H54 (cell line): ENCODE results near the gene CDC25B.

ENCODE experiments used
- DNase-seq: peaks from one replicate; pipeline ENCODE4 v3.0.0; 2011; ENCODE audit warnings: low spot score, mixed read lengths; ENCODE audit not compliant: insufficient read length
- FAIRE-seq: peaks from 3 replicates; lab custom pipeline; 2011; peaks lifted over from hg19 to GRCh38; lab: Jason Lieb, UNC
- POLR2A ChIP-seq: IDR thresholded peaks from 2 replicates; pipeline ENCODE4 v1.6.1; 2011; ENCODE audit warnings: low read depth, mild to moderate bottlenecking, low read length

Gene CDC25B

DNA sequence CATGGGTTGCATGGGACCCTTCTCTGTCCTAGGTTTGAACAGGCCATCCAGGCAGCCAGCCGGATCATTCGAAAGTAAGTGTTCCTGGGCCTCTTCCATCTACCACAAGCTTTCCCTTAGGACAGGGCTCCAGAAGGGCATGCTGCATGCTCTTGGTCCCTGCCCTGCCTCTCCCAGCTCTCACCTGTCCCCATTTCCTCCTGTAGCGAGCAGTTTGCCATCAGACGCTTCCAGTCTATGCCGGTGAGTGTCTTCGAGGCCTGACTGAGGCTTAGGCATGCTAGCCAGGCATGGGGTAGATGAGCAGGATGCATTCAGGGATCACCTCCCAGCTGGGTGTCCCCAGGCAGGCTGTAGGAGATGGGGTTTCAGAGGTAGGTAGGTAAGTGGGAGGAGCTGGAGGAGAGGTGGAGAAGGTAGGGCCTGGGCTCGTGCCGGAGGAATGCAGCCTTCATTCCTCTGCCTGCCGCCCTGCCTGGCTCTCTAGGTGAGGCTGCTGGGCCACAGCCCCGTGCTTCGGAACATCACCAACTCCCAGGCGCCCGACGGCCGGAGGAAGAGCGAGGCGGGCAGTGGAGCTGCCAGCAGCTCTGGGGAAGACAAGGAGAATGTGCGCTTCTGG, 4.3 kb downstream of the CDC25B start:
- FAIRE-seq = no peak
- TF ChIP-seq POLR2A = no peak
- DNase-seq = no peak

DNA sequence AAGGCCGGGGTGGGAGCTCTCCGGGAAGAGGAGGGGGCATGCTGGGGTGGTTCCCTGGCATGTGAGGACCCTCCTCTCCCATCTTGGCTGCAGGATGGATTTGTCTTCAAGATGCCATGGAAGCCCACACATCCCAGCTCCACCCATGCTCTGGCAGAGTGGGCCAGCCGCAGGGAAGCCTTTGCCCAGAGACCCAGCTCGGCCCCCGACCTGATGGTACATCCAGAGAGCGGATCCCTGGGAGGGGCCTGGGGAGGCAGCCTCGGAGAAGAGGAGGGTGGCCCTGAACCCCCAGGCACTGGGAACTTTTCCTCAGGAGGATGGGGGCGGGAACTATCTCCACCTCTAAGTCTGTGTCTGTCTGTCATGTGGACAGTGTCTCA, 4.8 kb downstream of the CDC25B start:
- no peak for FAIRE-seq
- TF ChIP-seq POLR2A = no peak
- DNase-seq = no peak

GRCh38 chr20:3801299-3801698, 5.2 kb downstream of the CDC25B start:
- TF ChIP-seq POLR2A = no peak
- FAIRE-seq (no peak), DNase-seq (no peak)

DNA sequence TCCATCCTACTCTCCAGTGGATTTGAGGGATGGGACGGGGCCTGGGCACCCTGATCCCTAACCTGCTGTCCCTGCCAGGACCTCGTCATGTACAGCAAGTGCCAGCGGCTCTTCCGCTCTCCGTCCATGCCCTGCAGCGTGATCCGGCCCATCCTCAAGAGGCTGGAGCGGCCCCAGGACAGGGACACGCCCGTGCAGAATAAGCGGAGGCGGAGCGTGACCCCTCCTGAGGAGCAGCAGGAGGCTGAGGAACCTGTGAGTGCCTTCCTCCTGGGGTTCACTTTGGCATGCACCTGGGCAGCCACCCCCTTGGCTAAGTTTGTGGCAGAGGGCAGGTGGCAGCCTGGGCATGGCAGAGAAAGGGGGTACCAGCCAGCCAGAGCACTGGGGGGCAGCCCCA, 5.7 kb downstream of the CDC25B start:
- no peak for DNase-seq
- TF ChIP-seq POLR2A = no peak
- no peak for FAIRE-seq

GRCh38 chr20:3802524-3803239, 6.6 kb downstream of the CDC25B start:
- no peak for FAIRE-seq
- no peak for DNase-seq
- TF ChIP-seq POLR2A = no peak

GRCh38 chr20:3803289-3803688, 7.2 kb downstream of the CDC25B start:
- FAIRE-seq (no peak), DNase-seq (no peak)
- no peak for TF ChIP-seq POLR2A

GRCh38 chr20:3803854-3804253, 7.7 kb downstream of the CDC25B start:
- DNase-seq (no peak), FAIRE-seq (no peak)
- TF ChIP-seq POLR2A = 0 out of 2 replicates have a peak, but pooled peaks have one; percentile 10

DNA sequence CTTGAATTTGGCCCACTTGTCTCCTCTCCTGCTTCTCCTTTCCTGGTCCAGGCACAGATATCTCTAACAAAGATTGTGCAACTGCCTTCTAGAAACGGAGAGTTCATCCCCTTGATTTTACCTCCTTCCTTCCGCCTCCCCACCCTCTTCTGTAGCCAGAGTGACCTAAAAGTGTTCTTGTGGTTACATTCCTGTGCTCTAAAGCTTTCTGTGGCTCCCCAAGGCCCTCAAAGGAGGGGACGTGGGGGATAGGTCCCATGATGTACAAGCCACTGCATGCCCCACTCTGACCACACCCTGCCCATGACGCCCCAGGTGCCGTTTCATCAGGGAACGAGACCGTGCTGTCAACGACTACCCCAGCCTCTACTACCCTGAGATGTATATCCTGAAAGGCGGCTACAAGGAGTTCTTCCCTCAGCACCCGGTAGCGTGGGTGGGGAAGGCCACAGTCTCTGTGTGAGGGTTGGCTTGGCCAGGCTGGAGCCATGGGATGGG, 8.2 kb downstream of the CDC25B start:
- DNase-seq = no peak
- no peak for TF ChIP-seq POLR2A

GRCh38 chr20:3804781-3805180, 8.7 kb downstream of the CDC25B start:
- TF ChIP-seq POLR2A = no peak
- FAIRE-seq (no peak), DNase-seq (no peak)

More for the DNA sequence above, 8.2 kb downstream of the CDC25B start:
- FAIRE-seq = no peak

GRCh38 chr20:3808544-3808943, 12.4 kb downstream of the CDC25B start:
- no peak for FAIRE-seq
- TF ChIP-seq POLR2A = no peak
- no peak for DNase-seq

- no peak; the same call in 1 of the 2 replicates for TF ChIP-seq POLR2A
- FAIRE-seq = peak; percentile 65
- DNase-seq = peak; percentile 84
These were observed 15.6 kb downstream of the CDC25B start for GRCh38 chr20:3811467-3812258.

DNA sequence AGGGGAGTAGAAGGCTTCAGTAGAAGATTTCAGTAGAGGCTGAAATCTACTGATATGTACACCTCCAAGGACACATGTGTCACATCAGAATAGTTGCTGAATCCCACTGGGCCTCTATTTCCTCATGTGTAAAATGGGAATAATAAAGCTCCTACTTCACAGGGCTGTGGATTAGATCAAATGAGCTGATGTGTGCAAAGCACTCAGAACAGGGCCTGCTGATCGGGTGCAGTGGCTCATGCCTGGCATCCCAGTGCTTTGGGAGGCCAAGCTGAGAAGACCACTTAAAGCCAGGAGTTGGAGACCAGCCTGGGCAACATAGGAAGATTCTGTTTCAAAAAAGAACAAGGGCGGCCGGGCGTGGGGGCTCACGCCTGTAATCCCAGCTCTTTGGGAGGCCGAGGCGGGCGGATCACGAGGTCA, 16.2 kb downstream of the CDC25B start:
- FAIRE-seq = no peak
- TF ChIP-seq POLR2A = no peak
- no peak for DNase-seq

- no peak for TF ChIP-seq POLR2A
- DNase-seq = no peak
- FAIRE-seq = no peak
These were observed 17.1 kb downstream of the CDC25B start for GRCh38 chr20:3812975-3813847.
